Loucy (cell line): Measurements from ENCODE around the gene ZNF417.

Source experiments
- H2AFZ ChIP-seq: fragments of 200-600 bp; sonication (generic); 2 replicates; pipeline ENCODE4 v1.6.0; 2016; ENCODE audit warnings: antibody characterized with exemption, mild to moderate bottlenecking, low read length, moderate library complexity
- H3F3A ChIP-seq: fragments of 200-600 bp; 2 replicates; pipeline ENCODE4 v1.6.0; 2016; ENCODE audit warnings: antibody characterized with exemption, low read depth, mild to moderate bottlenecking
- H3K27me3 ChIP-seq: fragments of 200-600 bp; sonication (generic); 2 replicates; pipeline ENCODE4 v1.6.1; 2014; ENCODE audit warnings: low read length, mild to moderate bottlenecking; ENCODE audit not compliant: insufficient read depth, poor library complexity, severe bottlenecking
- H3K36me3 ChIP-seq: fragments of 200-600 bp; sonication (generic); 2 replicates; pipeline ENCODE4 v1.6.1; 2016; ENCODE audit warnings: low read length; ENCODE audit not compliant: insufficient read depth
- H3K4me1 ChIP-seq: fragments of 200-600 bp; sonication (generic); 2 replicates; pipeline ENCODE4 v1.5.1; 2014; ENCODE audit warnings: low read length, mild to moderate bottlenecking; ENCODE audit not compliant: insufficient read depth, poor library complexity, severe bottlenecking
- H3K4me2 ChIP-seq: fragments of 200-600 bp; sonication (generic); 2 replicates; pipeline ENCODE4 v1.6.0; 2014; ENCODE audit warnings: antibody characterized with exemption, low read length, low read depth, mild to moderate bottlenecking; ENCODE audit not compliant: poor library complexity, severe bottlenecking
- H3K4me3 ChIP-seq: fragments of 200-600 bp; sonication (generic); 2 replicates; pipeline ENCODE4 v1.5.1; 2014; ENCODE audit warnings: low read length, mild to moderate bottlenecking, mixed read lengths; ENCODE audit not compliant: poor library complexity, severe bottlenecking
- H3K79me2 ChIP-seq: fragments of 200-600 bp; sonication (generic); 2 replicates; pipeline ENCODE4 v1.6.1; 2014; ENCODE audit warnings: low read length; ENCODE audit not compliant: insufficient read depth
- H3K9ac ChIP-seq: fragments of 200-600 bp; sonication (generic); 2 replicates; pipeline ENCODE4 v1.6.0; 2014; ENCODE audit warnings: mild to moderate bottlenecking, low read depth, low read length, moderate library complexity; ENCODE audit not compliant: poor library complexity, severe bottlenecking
- H3K9me2 ChIP-seq: fragments of 200-600 bp; sonication (generic); replicated peaks from 2 replicates; pipeline ENCODE4 v1.6.1; 2016; ENCODE audit warnings: low read depth, low read length, mixed read lengths
- H3K9me3 ChIP-seq: fragments of 200-600 bp; sonication (generic); 2 replicates; pipeline ENCODE4 v1.6.1; 2014; ENCODE audit warnings: mild to moderate bottlenecking, antibody characterized with exemption, low read length, low read depth; ENCODE audit not compliant: insufficient read depth
- H4K20me1 ChIP-seq: fragments of 200-600 bp; sonication (generic); 2 replicates; pipeline ENCODE4 v1.6.0; 2014; ENCODE audit warnings: antibody characterized with exemption, low read length, mild to moderate bottlenecking; ENCODE audit not compliant: insufficient read depth, poor library complexity, severe bottlenecking
- EZH2phosphoT487 ChIP-seq: fragments of 200-600 bp; IDR thresholded peaks from 2 replicates; pipeline ENCODE4 v1.6.1; 2018; ENCODE audit warnings: antibody characterized with exemption, mild to moderate bottlenecking, moderate library complexity, borderline replicate concordance
- TF ChIP-seq, protein P1 (sequence below): fragments of 200-600 bp; sonication (generic); conservative IDR thresholded peaks from 2 replicates; pipeline ENCODE4 v1.5.1; 2014; ENCODE audit warnings: mild to moderate bottlenecking, antibody characterized with exemption, low read length

Gene ZNF417

DNA sequence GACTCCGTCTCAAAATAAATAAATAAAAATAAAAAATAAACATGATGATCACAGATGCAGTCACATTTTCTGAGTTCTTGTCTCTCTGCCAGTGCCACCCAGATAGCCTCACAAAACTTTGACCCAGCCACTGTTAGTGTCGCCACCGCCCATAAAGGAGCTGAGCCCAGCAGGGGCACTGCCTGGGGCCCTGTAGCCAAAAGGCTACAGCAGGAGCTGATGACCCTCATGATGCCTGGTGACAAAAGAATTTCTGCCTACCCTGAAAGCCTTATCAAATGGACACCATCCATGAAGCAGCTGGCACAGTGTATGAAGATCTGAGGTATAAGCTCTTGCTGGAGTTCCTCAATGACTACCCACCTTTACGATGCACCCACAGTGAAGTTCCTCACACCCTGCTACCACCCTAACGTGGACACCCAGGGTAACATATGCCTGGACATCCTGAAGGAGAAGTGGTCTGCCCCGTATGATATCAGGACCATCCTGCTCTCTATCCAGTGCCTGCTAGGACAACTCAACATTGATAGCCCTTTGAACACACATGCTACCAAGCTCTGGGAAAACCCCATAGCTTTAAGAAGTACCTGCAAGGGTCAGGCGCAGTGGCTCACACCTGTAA is 48.4 kb downstream of the ZNF417 start:
- no peak overlapping the region for H3K9ac ChIP-seq
- no peaks in the 10 kb centered on the region; the same call in 1 of the 2 replicates for H3K79me2 ChIP-seq
- H2AFZ ChIP-seq = no peak overlapping the region
- no peaks in the 10 kb centered on the region for H3K27me3 ChIP-seq
- no peaks in the 10 kb centered on the region for H3K4me1 ChIP-seq
- H4K20me1 ChIP-seq = no peaks in the 10 kb centered on the region
- peaks cover 41% of the 10 kb centered on the region; the same call in 1 of the 2 replicates for H3K36me3 ChIP-seq
- H3K4me3 ChIP-seq = no peak overlapping the region
- peaks cover 8% of the 10 kb centered on the region; the same call in 1 of the 2 replicates for H3K9me3 ChIP-seq
- no peak for TF ChIP-seq EZH2phosphoT487
- TF ChIP-seq, protein P1, sequence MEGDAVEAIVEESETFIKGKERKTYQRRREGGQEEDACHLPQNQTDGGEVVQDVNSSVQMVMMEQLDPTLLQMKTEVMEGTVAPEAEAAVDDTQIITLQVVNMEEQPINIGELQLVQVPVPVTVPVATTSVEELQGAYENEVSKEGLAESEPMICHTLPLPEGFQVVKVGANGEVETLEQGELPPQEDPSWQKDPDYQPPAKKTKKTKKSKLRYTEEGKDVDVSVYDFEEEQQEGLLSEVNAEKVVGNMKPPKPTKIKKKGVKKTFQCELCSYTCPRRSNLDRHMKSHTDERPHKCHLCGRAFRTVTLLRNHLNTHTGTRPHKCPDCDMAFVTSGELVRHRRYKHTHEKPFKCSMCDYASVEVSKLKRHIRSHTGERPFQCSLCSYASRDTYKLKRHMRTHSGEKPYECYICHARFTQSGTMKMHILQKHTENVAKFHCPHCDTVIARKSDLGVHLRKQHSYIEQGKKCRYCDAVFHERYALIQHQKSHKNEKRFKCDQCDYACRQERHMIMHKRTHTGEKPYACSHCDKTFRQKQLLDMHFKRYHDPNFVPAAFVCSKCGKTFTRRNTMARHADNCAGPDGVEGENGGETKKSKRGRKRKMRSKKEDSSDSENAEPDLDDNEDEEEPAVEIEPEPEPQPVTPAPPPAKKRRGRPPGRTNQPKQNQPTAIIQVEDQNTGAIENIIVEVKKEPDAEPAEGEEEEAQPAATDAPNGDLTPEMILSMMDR = no peak
- no peak overlapping the region for H3K4me2 ChIP-seq
- no peaks in the 10 kb centered on the region for H3K9me2 ChIP-seq
- H3F3A ChIP-seq = no peaks in the 10 kb centered on the region
